C4-2B (cell line): Measurements from ENCODE around the gene SYT9.

ENCODE experiments used
- H3K27ac ChIP-seq: fragments of 450-650 bp; 2 replicates; pipeline ENCODE4 v1.5.1; 2017
- ZFX ChIP-seq: fragments of 450-650 bp; IDR thresholded peaks from 2 replicates; pipeline ENCODE4 v1.6.1; 2017
- TF ChIP-seq, protein P1 (sequence below): fragments of 450-650 bp; conservative IDR thresholded peaks from 2 replicates; pipeline ENCODE4 v1.5.1; 2017; ENCODE audit warnings: mild to moderate bottlenecking

Gene SYT9

DNA sequence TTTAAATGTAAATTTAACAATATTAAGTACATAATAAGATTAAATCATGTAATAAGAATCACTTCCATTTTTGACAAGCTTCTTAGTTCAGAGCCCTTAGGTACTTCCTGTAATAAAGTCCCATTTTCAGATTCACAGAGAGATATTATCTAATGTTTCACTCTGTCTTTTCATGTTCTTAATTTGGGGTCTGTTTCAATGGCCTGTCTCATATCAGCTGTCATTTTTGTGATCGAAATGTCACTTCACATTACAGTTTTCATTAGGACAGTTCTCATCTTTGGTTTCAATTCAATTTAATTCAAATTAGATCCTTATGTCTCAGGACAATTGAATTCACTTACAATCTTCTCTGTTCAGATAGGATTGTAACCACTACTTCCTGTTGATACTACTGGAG is 211.0 kb downstream of the SYT9 start:
- TF ChIP-seq ZFX: no peak
- TF ChIP-seq, protein P1, sequence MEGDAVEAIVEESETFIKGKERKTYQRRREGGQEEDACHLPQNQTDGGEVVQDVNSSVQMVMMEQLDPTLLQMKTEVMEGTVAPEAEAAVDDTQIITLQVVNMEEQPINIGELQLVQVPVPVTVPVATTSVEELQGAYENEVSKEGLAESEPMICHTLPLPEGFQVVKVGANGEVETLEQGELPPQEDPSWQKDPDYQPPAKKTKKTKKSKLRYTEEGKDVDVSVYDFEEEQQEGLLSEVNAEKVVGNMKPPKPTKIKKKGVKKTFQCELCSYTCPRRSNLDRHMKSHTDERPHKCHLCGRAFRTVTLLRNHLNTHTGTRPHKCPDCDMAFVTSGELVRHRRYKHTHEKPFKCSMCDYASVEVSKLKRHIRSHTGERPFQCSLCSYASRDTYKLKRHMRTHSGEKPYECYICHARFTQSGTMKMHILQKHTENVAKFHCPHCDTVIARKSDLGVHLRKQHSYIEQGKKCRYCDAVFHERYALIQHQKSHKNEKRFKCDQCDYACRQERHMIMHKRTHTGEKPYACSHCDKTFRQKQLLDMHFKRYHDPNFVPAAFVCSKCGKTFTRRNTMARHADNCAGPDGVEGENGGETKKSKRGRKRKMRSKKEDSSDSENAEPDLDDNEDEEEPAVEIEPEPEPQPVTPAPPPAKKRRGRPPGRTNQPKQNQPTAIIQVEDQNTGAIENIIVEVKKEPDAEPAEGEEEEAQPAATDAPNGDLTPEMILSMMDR: no peak
- H3K27ac ChIP-seq: no peak overlapping the region

DNA sequence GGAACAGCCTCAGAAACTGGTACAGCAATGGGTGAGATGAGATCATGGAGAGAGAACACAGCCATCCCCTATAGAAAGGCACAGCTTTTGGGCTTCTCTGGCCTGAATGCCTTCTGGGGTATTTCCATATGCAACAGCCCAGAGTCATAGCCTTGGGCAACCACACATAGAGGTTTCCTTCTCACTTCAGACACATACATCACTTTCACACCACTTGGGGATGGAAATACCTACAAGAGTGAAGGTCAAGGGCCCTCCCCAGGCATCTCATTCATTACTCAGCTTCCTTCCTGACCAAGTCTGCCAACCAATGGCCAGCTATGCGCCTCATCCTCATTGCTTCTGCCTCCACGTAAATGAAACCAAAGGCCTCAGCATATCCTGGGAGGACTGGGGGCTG is 215.9 kb downstream of the SYT9 start:
- TF ChIP-seq ZFX: no peak
- TF ChIP-seq, protein P1: no peak
- H3K27ac ChIP-seq: no peak overlapping the region

DNA sequence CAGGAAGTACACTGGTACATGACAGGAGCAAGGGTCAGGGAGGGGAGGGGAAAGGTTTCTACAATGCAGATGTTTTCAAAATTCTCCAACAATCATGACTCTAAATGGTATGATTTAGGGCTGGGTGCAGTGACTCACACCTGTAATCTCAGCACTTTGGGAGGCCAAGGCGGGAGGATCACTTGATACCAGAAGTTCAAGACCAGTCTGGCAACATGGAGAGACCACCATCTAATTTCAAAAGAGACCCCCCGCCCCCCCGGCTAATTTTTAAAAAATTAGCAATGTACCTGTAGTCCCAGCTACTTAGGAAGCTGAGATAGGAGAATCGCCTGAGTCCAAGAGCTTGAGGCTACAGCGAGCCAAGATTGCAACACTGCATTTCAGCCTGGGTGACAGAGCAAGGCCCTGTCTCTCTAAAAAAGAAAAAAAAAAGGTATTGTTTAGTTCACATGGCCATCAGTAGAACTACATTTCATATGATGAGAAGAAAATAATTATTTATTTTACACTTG is 217.7 kb downstream of the SYT9 start:
- TF ChIP-seq, protein P1: no peak
- no peak for TF ChIP-seq ZFX
- no peak overlapping the region for H3K27ac ChIP-seq

DNA sequence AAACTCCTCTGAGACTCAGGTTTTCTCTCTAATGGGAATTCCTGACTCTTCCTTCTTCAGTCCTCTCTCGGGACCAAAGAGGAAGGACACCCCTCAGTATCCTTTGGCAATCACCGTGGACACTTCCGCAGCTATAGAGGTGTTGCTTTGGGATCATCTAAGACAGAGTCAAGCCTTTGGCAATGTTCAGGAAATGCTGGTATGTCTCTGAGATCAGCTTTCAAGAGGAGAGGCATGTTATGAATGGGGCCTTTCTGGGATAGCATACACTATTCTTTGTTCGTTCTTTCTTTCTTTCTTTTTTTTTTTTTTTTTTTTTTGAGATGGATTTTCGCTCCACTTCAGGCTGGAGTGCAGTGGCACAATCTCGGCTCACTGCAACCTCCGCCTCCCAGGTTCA is 219.4 kb downstream of the SYT9 start:
- H3K27ac ChIP-seq: no peak overlapping the region
- TF ChIP-seq, protein P1: no peak
- TF ChIP-seq ZFX: no peak

DNA sequence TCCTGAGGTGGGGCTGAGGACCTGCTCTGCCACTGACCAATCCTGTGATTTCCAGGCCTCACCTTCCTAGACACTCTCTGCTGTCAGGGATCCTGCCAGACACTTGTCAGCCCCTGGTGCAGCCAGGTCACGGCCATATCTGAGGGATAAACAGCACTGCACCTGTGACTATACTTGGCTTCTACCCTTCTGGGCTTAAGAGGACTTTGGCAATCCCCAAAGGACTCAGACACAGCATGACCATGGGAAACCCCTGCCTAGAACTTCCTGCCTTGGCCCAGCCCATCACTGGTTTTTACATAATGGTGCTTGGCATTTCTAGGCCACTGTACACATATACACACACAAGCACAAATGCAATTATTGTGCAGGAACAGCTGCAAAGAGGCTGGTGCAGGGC is 222.0 kb downstream of the SYT9 start:
- no peak overlapping the region for H3K27ac ChIP-seq
- TF ChIP-seq, protein P1: no peak
- TF ChIP-seq ZFX: no peak

DNA sequence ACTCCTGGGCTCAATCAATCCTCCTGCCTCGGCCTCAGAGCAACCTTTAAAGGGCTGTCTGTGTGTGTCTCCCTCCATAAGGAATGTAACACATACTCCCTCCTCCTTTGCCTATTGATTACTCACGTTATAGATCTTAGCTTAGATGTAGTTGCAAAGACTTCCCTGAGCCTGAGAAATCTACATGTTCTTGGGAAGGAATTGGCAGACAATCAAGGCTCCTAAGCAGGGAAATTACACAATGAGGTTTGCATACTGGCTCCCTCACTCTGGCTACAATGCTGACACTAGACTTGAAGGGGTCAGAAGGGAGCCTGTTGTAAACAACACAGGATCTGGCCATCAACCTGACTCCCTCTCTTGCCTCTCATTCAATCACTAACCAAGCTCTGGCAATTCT is 228.4 kb downstream of the SYT9 start:
- TF ChIP-seq ZFX: no peak
- TF ChIP-seq, protein P1: no peak
- no peak overlapping the region for H3K27ac ChIP-seq

DNA sequence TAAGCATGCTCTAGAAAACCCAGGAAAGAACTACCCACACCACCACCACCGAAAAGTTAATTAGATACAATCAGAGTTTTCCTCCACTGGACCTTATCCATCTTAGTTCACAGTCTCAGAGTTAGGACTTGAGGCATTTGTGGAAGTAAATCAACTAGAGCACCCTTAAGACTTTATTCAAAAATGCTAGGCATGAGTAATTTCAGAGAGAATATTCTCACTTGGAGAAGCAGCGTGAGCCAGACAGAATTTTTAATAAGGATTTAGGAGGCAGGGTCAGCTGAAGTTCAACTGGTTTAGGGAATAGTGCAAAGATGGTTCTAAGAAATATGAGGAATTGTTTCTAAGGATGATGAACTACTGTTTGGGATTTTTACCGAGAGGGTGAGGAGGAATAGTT is 232.4 kb downstream of the SYT9 start:
- no peak for TF ChIP-seq ZFX
- TF ChIP-seq, protein P1: no peak
- H3K27ac ChIP-seq: no peak overlapping the region
